GM23248 (cell line): ENCODE data around the gene ACTR1A. TPM values are rescaled to one million over a fixed set of nuclear protein-coding genes. Genes with fewer than 3 reads are reported as not detected.

Experiments used
- DNase-seq: peaks from one replicate; pipeline ENCODE4 v3.0.0-alpha.2; 2015
- H2AFZ ChIP-seq: fragments of 200-600 bp; sonication (generic); 2 replicates; pipeline ENCODE4 v1.6.1; 2016; ENCODE audit warnings: antibody characterized with exemption
- H3F3A ChIP-seq: fragments of 200-600 bp; sonication (generic); 2 replicates; pipeline ENCODE4 v1.6.1; 2016; ENCODE audit warnings: mild to moderate bottlenecking, antibody characterized with exemption, mixed run types; ENCODE audit not compliant: insufficient read depth
- H3K27ac ChIP-seq: fragments of 200-600 bp; sonication (generic); 2 replicates; pipeline ENCODE4 v1.5.1; 2016; ENCODE audit warnings: mild to moderate bottlenecking
- H3K27me3 ChIP-seq: fragments of 200-600 bp; sonication (generic); replicated peaks from 2 replicates; pipeline ENCODE4 v1.6.1; 2016; ENCODE audit warnings: mild to moderate bottlenecking; ENCODE audit not compliant: insufficient read depth
- H3K36me3 ChIP-seq: fragments of 200-600 bp; sonication (generic); 2 replicates; pipeline ENCODE4 v1.6.1; 2016; ENCODE audit warnings: low read depth, mild to moderate bottlenecking
- H3K4me1 ChIP-seq: fragments of 200-600 bp; sonication (generic); 2 replicates; pipeline ENCODE4 v1.6.1; 2016; ENCODE audit warnings: mild to moderate bottlenecking; ENCODE audit not compliant: insufficient read depth
- H3K4me2 ChIP-seq: fragments of 200-600 bp; sonication (generic); one replicate; pipeline ENCODE4 v1.6.1; 2016; ENCODE audit warnings: mild to moderate bottlenecking; ENCODE audit not compliant: unreplicated experiment
- H3K4me3 ChIP-seq: fragments of 200-600 bp; sonication (generic); 2 replicates; pipeline ENCODE4 v1.5.1; 2016; ENCODE audit warnings: mild to moderate bottlenecking
- H3K79me2 ChIP-seq: fragments of 200-600 bp; sonication (generic); 2 replicates; pipeline ENCODE4 v1.6.1; 2016; ENCODE audit warnings: mild to moderate bottlenecking; ENCODE audit not compliant: insufficient read depth
- H3K9ac ChIP-seq: fragments of 200-600 bp; sonication (generic); 2 replicates; pipeline ENCODE4 v1.6.1; 2016; ENCODE audit warnings: mild to moderate bottlenecking
- H3K9me2 ChIP-seq: fragments of 200-600 bp; sonication (generic); 2 replicates; pipeline ENCODE4 v1.6.1; 2016; ENCODE audit warnings: mixed run types, mild to moderate bottlenecking, moderate library complexity; ENCODE audit not compliant: insufficient read depth
- H3K9me3 ChIP-seq: fragments of 200-600 bp; sonication (generic); one replicate; pipeline ENCODE4 v1.6.1; 2017; ENCODE audit warnings: low read depth
- H4K20me1 ChIP-seq: fragments of 200-600 bp; sonication (generic); 2 replicates; pipeline ENCODE4 v1.6.0; 2016; ENCODE audit not compliant: insufficient read depth
- EZH2 ChIP-seq: fragments of 200-600 bp; sonication (generic); IDR thresholded peaks from 2 replicates; pipeline ENCODE4 v1.6.1; 2018; ENCODE audit warnings: antibody characterized with exemption, mild to moderate bottlenecking; ENCODE audit not compliant: insufficient read depth, poor library complexity, severe bottlenecking
- EZH2phosphoT487 ChIP-seq: fragments of 200-600 bp; sonication (generic); IDR thresholded peaks from 2 replicates; pipeline ENCODE4 v1.6.1; 2018; ENCODE audit warnings: antibody characterized with exemption, moderate library complexity, mild to moderate bottlenecking, low read depth; ENCODE audit not compliant: insufficient read depth
- WGBS, 2 experiments: methylation state at CpG; one replicate each; pipeline ENCODE4 v1.1.6; 2015 to 2017; ENCODE audit warnings: low lambda C conversion rate in 2 of 2, low coverage in 1 of 2; ENCODE audit errors: missing lambda C conversion rate in 2 of 2; 5-methylcytosine and 5-hydroxymethylcytosine counted together
- in situ Hi-C: fragments of 300-500 bp; cut with MboI; formaldehyde crosslinking; loops from 2 replicates; pipeline ENCODE4 v1.15.0; 2020
- polyA plus RNA-seq: library from polyadenylated mRNA; unstranded; fragments of >200 nt; fragmentation: Nextera tagmentation; extraction: Ambion mirVana; gene quantifications from 2 replicates; pipeline ENCODE4 v1.2.1, GENCODE V29; 2016
- total RNA-seq: library from RNA; depleted of rRNA; stranded (reverse); fragments of >200 nt; shearing (Covaris generic); gene quantifications from 2 replicates; pipeline ENCODE4 v1.2.3, GENCODE V29; 2014

The ACTR1A gene
- total and polyA plus RNA-seq, 2 experiments from 2014 or later = 127 to 134 TPM

DNA sequence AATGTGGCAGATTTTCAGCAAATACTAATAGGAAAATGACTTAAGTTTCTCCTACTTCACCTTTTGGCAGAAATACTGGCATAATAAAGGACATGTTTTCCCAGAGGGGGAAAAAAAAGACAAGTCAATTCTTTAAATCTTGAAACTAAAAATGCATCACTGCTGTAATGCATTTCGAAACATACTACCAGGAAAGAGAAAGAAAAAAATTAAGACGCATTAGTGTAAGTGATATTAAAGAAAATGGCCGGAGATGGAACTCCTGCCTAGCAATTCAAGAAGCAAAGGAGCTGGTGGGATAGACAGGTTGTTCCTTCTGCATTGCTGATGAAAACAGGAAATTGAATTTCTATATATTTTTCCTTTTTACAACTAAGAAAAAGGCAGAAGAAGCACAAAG is 3.2 kb downstream of the ACTR1A start:
- no peak overlapping the region for H3K9ac ChIP-seq
- no peak overlapping the region for H3K27ac ChIP-seq
- H3K4me3 ChIP-seq = no peak overlapping the region
- H3K4me2 ChIP-seq = peak overlapping the region; percentile 17
- no peak for TF ChIP-seq EZH2phosphoT487
- no peak for TF ChIP-seq EZH2
- H3K36me3 ChIP-seq = 0 out of 2 replicates have a peak, but pooled peaks cover 4% of the 10 kb centered on the region
- in situ Hi-C loops = no loop called here
- peaks cover 6% of the 10 kb centered on the region; the same call in 1 of the 2 replicates for H4K20me1 ChIP-seq
- H3K27me3 ChIP-seq = no peaks in the 10 kb centered on the region
- H3K9me3 ChIP-seq = no peaks in the 10 kb centered on the region
- peaks cover 79% of the 10 kb centered on the region for H3K79me2 ChIP-seq
- peaks cover 14% of the 10 kb centered on the region for H3F3A ChIP-seq
- H2AFZ ChIP-seq = no peak overlapping the region
- 95 to 97% methylated on average over 3 of the region's 3 CpGs for WGBS, 2 experiments
- no peak for DNase-seq
- H3K9me2 ChIP-seq = no peaks in the 10 kb centered on the region
- H3K4me1 ChIP-seq = peaks cover 14% of the 10 kb centered on the region

DNA sequence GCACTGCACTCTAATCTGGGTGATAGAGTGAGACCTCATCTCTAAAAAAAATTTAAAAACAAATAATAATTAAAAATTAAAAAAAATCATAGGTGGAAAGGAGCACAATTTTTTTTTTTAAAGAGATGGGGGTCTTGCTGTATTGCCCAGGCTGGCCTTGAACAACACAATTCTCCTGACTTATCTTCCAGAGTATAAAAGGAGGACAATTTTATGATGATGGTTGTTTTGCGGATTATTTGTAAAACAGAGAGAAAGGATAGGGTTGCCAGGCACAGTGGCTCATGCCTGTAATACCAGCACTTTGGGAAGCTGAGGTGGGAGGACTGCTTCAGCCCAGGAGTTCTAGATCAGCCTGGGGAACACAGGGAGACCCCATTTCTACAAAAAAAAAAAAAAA is 5.0 kb downstream of the ACTR1A start:
- H3K4me2 ChIP-seq = no peak overlapping the region
- no peak overlapping the region for H3K27ac ChIP-seq
- no peak overlapping the region for H2AFZ ChIP-seq
- peaks cover 6% of the 10 kb centered on the region; the same call in 1 of the 2 replicates for H4K20me1 ChIP-seq
- 38 to 64% methylated on average over 1 of the region's 1 CpG for WGBS, 2 experiments
- H3K79me2 ChIP-seq = peaks cover 92% of the 10 kb centered on the region
- H3K9me2 ChIP-seq = no peaks in the 10 kb centered on the region
- TF ChIP-seq EZH2 = no peak
- TF ChIP-seq EZH2phosphoT487 = no peak
- H3F3A ChIP-seq = peaks cover 8% of the 10 kb centered on the region; the same call in 1 of the 2 replicates
- 0 out of 2 replicates have a peak, but pooled peaks cover 4% of the 10 kb centered on the region for H3K36me3 ChIP-seq
- no peaks in the 10 kb centered on the region for H3K27me3 ChIP-seq
- no peak overlapping the region for H3K9ac ChIP-seq
- H3K4me3 ChIP-seq = no peak overlapping the region
- no peak for DNase-seq
- H3K9me3 ChIP-seq = no peaks in the 10 kb centered on the region
- in situ Hi-C loops = no loop called here
- H3K4me1 ChIP-seq = peaks cover 17% of the 10 kb centered on the region

DNA sequence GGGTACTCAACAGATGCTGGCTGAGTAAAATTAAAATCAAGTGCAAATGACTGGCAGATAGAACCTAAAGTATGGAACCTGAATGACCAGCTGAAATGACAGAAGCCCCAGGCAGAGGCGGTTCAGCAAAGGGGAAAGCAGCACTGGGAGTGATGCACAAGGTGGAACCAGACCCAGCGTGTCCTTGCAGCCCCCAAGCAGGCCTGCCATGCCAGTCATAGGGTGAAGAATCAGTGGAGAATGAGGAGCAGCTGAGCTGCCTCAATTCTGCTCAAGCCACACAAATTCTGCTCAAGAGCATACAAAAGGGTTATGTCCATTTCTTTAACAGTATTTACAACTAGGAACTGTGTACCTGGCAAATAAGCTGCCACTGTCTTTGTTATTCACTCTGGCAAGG is 8.7 kb downstream of the ACTR1A start:
- Histone ChIP-seq H3K9me3 (no peaks in the 10 kb centered on the region), H3K79me2 (peaks cover 100% of the 10 kb centered on the region), H3F3A (no peaks in the 10 kb centered on the region), H3K36me3 (peaks cover 3% of the 10 kb centered on the region), H3K4me1 (peaks cover 7% of the 10 kb centered on the region), H3K27me3 (no peaks in the 10 kb centered on the region), H3K9me2 (no peaks in the 10 kb centered on the region), H3K4me2 (no peak overlapping the region), H3K4me3 (no peak overlapping the region), H4K20me1 (peaks cover 6% of the 10 kb centered on the region; the same call in 1 of the 2 replicates), H2AFZ (no peak overlapping the region), H3K27ac (no peak overlapping the region), H3K9ac (0 out of 2 replicates have a peak overlapping the region, but pooled peaks have one; percentile 27)
- WGBS, 2 experiments = 97 to 98% methylated on average over 2 of the region's 2 CpGs
- in situ Hi-C loops = no loop called here
- no peak for TF ChIP-seq EZH2phosphoT487
- TF ChIP-seq EZH2 = no peak
- no peak for DNase-seq

DNA sequence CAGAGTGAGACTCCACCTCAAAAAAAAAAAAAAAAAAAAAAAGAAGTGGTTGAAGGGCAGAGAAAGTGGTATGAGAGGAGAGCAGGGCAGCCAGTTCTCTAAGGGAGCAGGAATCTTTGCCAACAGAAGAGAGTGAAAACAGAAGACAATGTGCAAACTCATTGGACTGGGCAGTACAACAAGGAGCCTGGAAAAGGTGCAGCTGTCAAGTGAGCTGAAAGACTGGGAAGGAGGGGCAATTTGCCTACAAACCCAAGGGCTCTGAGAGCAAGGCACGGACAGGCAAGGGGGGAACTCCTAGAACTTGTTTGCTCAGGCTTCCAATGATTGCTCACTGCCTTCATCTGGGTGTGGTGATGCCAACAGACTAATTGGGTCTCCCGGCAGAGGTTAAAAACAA is 9.5 kb downstream of the ACTR1A start:
- peak; percentile 52 for DNase-seq
- H3K79me2 ChIP-seq = peaks cover 97% of the 10 kb centered on the region
- H4K20me1 ChIP-seq = no peaks in the 10 kb centered on the region
- in situ Hi-C loops = no loop called here
- no peaks in the 10 kb centered on the region for H3K27me3 ChIP-seq
- peak overlapping the region; percentile 27; the same call in 1 of the 2 replicates for H3K9ac ChIP-seq
- H3K9me3 ChIP-seq = no peaks in the 10 kb centered on the region
- no peaks in the 10 kb centered on the region for H3K9me2 ChIP-seq
- peaks cover 8% of the 10 kb centered on the region for H3K36me3 ChIP-seq
- H3K4me1 ChIP-seq = peaks cover 7% of the 10 kb centered on the region
- H3K27ac ChIP-seq = peak overlapping the region; percentile 15; the same call in 1 of the 2 replicates
- H3K4me2 ChIP-seq = no peak overlapping the region
- no peak overlapping the region for H2AFZ ChIP-seq
- no peaks in the 10 kb centered on the region for H3F3A ChIP-seq
- WGBS, 2 experiments = 24 to 29% methylated on average over 2 of the region's 2 CpGs
- TF ChIP-seq EZH2 = no peak
- no peak for TF ChIP-seq EZH2phosphoT487
- H3K4me3 ChIP-seq = no peak overlapping the region
